Measurements from ENCODE around the gene RAB30. TPM values are rescaled to one million over a fixed set of nuclear protein-coding genes. Genes with fewer than 3 reads are reported as not detected.

RAB30 gene
- total RNA-seq, 1 donor from 2014 or later, result 12.5 TPM

GRCh38 chr11:83035070-83035854, 36.4 kb downstream of the RAB30 start:
- H3K27ac ChIP-seq, result no peak overlapping the region
- H3K4me3 ChIP-seq, result no peak overlapping the region
- DNase-seq (no peak), ATAC-seq (peak; percentile 8)
- H3K36me3 ChIP-seq, result no peaks in the 10 kb centered on the region
- H3K4me1 ChIP-seq, result peaks cover 19% of the 10 kb centered on the region
- H3K9me3 ChIP-seq, result no peaks in the 10 kb centered on the region
- intact Hi-C loops (cut with DNase I), result no loop called here
- TF ChIP-seq CTCF (IDR thresholded peaks at IDR 0.05), result no peak
- no peaks in the 10 kb centered on the region for H3K27me3 ChIP-seq

- Histone ChIP-seq H3K27ac (peak overlapping the region; percentile 66), H3K27me3 (no peaks in the 10 kb centered on the region), H3K36me3 (no peaks in the 10 kb centered on the region), H3K4me1 (peaks cover 19% of the 10 kb centered on the region), H3K4me3 (no peak overlapping the region), H3K9me3 (no peaks in the 10 kb centered on the region)
- TF ChIP-seq CTCF (IDR thresholded peaks at IDR 0.05), result no peak
- ATAC-seq, result no peak
- no peak for DNase-seq
- intact Hi-C loops (cut with DNase I), result no loop called here
Observed at GRCh38 chr11:83034673-83035014, 37.1 kb downstream of the RAB30 start.

GRCh38 chr11:83033972-83034672, 37.6 kb downstream of the RAB30 start:
- Histone ChIP-seq H3K4me3 (peak overlapping the region; percentile 23), H3K4me1 (peaks cover 19% of the 10 kb centered on the region), H3K27me3 (no peaks in the 10 kb centered on the region), H3K27ac (peak overlapping the region; percentile 66), H3K9me3 (no peaks in the 10 kb centered on the region), H3K36me3 (no peaks in the 10 kb centered on the region)
- intact Hi-C loops (cut with DNase I), result no loop called here
- DNase-seq (no peak), ATAC-seq (peak; percentile 86)
- TF ChIP-seq CTCF (IDR thresholded peaks at IDR 0.05), result no peak

GRCh38 chr11:83033371-83033770, 38.3 kb downstream of the RAB30 start:
- intact Hi-C loops (cut with DNase I), result no loop called here
- no peaks in the 10 kb centered on the region for H3K9me3 ChIP-seq
- TF ChIP-seq CTCF (IDR thresholded peaks at IDR 0.05), result no peak
- ATAC-seq (no peak), DNase-seq (no peak)
- no peak overlapping the region for H3K27ac ChIP-seq
- no peaks in the 10 kb centered on the region for H3K27me3 ChIP-seq
- H3K36me3 ChIP-seq, result no peaks in the 10 kb centered on the region
- H3K4me3 ChIP-seq, result no peak overlapping the region
- peaks cover 19% of the 10 kb centered on the region for H3K4me1 ChIP-seq

GRCh38 chr11:83031127-83031526, 40.6 kb downstream of the RAB30 start:
- DNase-seq (no peak), ATAC-seq (no peak)
- H3K36me3 ChIP-seq, result no peaks in the 10 kb centered on the region
- TF ChIP-seq CTCF (IDR thresholded peaks at IDR 0.05), result no peak
- peaks cover 19% of the 10 kb centered on the region for H3K4me1 ChIP-seq
- no peaks in the 10 kb centered on the region for H3K27me3 ChIP-seq
- H3K9me3 ChIP-seq, result no peaks in the 10 kb centered on the region
- H3K4me3 ChIP-seq, result no peak overlapping the region
- no peak overlapping the region for H3K27ac ChIP-seq
- intact Hi-C loops (cut with DNase I), result no loop called here
